ENCODE results near the gene GOLGA8B.
"Not testable (repeated sequence)": the region's sequence is repeated elsewhere in the genome, so short reads cannot be mapped to it uniquely, and the experiment has no call there.

Gene GOLGA8B

DNA sequence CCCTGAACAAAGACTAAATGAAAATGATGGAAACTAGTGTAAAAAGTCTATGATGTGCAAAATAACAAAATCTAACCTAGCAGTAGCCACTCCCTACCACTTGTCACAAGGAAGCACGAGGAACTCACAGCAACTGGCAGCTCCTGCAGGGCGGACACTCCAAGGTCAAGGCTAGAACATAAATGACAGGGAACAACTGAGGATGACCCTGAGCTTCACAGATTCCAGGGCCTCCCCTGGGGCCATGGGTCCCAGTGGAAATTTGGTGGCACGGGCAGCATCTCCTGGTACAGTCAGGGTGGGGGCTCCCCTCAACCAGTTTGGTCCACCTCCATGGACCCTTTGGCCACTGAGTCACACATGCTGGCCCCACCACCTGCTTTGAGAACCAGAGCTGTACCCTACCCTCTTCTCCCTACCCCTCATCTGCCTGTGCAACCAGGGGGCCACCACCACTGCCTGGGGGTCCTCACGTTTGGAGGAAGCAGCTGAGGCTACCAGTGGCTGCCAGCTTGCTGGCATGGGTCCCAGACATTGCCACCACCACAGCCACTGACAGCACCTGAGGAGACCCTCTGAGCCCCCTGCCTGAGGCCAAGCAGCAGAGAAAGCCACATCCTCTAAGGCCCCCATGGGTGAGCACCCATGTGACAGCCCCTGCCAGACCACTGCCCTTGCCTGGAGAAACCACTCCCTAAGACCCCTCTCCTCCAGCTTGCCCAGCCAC is 13.6 kb downstream of the GOLGA8B start:
- not testable (repeated sequence) for DNase-seq (ENCODE audit: extremely low spot score, insufficient read length, low read depth); FAIRE-seq

DNA sequence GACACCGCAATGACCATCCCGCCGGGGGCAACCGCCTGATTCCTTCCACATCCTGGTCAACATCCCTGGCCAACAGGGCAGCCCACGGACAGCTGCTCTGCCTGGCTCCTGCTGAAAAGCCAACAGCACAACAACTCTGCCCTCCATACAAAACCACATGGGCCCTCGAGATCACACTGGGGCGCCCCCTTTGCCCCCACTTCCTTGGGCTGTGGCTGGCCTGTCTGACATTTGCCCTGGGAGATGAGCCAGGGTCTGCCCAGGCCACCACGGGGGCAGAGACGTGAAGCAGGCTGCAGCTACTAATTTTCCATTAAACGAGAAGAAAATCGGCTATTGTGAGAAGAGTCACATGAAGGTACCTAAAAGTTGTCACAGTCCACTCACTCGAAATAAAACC is 16.3 kb downstream of the GOLGA8B start:
- not testable (repeated sequence) for FAIRE-seq; DNase-seq (ENCODE audit: extremely low spot score, insufficient read length, low read depth)

DNA sequence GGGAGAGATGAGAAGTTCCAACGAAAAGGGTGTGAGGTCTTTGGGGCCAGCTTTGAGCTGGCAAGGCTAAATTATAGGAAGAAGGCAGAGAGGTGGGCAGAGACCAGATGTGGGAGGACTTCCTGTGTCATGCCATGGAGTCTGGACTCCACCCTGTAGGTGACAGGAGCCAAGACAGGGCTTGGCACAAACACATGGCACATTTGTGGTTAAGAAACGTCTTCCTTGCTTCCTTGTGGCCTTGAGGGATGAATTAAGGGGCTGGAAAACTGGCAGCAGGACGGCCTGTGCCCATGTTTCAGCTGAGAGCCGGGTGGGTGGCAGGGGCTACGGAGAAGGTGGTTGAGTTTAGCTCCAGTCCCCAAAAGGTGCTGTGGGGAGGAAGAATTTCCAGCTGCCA is 18.7 kb downstream of the GOLGA8B start:
- DNase-seq (ENCODE audit: extremely low spot score, insufficient read length, low read depth); FAIRE-seq: not testable (repeated sequence)

DNA sequence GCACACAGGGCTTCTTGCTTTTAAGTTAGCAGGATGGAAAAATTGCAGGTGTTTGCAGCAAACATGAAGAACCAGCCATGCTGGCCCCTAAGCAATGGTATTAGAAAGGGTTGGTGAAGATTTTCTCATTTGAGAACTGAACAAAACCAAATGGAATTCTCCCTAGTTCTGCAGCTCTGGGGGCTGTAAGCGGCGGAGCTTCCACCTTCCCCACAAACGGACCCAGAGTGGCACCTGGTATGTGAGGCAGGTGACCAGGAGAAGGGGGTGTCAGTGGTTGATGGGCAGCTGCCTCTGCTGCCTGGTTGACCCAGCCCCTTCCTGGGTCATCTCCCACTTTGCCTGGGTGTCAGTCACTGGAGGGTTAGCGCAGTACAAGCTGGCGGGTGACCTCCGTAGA is 22.6 kb downstream of the GOLGA8B start:
- DNase-seq (ENCODE audit: extremely low spot score, insufficient read length, low read depth); FAIRE-seq: not testable (repeated sequence)

DNA sequence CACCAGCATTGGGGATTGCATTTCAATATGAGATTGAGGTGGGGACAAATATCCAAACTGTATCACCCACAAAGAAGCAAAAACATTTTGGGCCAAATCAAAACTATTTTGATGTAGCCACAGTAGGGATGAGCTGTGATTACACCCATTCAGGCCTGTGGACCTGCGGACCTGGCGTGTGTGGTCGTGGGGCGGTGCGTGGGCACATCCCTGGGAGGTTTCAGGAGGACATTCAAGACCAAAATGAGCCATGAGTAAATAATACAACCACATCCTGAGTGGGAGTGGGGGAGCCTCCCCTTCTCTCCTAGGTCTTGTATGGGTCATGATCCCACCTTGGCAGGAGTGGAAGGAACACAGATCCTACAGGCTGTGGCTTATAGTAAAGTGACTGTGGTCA is 23.7 kb downstream of the GOLGA8B start:
- DNase-seq (ENCODE audit: extremely low spot score, insufficient read length, low read depth); FAIRE-seq: not testable (repeated sequence)

DNA sequence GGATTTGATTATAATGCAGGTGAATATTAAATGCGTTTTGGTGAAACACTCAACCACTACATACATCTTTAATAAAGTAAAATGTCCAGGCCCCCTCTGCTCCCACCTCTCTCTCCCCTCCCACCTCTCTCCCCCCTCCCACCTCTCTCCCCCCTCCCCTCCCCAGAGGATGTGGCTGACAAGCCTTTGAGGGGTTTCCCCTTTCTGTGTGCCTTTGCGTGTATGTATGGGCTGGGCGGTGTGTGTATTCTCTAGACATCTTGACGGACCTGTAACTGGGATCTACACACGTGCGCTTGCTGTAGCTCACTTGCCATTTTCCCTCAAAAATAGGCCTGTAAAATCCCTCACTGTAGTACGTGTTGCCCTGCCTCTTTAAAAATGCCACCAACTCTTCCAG is 28.3 kb downstream of the GOLGA8B start:
- not testable (repeated sequence) for FAIRE-seq

DNA sequence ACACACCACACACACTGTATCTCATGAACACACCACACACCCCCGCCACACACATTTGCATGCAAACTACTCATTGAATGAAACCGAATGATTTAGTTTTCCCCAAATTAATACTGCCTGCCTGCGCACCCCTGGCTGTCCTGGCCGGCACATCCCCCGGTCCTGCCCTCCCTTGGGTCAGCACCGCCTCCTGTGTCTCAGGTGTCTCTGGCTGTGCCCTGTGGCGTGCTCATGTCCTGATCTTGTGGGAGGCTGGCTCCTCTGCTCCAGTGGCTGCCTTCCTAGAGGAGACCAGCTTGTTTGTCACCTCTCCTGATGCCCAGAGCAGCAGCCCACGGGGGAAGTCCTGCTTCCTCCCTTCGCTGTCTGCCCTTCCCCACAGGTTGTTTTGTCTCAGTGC is 28.7 kb downstream of the GOLGA8B start:
- DNase-seq (ENCODE audit: extremely low spot score, insufficient read length, low read depth); FAIRE-seq: not testable (repeated sequence)

More for the DNA sequence above, 28.3 kb downstream of the GOLGA8B start:
- not testable (repeated sequence) for DNase-seq (ENCODE audit: extremely low spot score, insufficient read length, low read depth)

DNA sequence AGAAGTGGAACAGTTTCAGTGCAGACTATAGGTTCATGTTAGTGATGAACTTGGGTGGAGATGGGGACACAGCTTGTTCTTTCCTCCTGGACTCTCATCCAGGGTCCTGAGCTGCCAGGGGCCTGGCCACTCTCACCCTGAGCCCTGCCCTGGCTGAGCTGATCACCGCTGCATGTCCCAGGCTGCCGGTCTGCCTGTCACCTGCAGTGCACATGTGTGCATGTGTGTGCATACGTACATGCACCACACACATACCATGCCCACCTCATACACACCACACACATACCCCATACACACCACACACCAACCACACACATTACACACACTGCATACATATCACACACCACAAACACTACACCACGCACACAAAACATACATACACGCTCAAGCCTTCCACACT is 29.3 kb downstream of the GOLGA8B start:
- DNase-seq (ENCODE audit: extremely low spot score, insufficient read length, low read depth); FAIRE-seq: not testable (repeated sequence)

DNA sequence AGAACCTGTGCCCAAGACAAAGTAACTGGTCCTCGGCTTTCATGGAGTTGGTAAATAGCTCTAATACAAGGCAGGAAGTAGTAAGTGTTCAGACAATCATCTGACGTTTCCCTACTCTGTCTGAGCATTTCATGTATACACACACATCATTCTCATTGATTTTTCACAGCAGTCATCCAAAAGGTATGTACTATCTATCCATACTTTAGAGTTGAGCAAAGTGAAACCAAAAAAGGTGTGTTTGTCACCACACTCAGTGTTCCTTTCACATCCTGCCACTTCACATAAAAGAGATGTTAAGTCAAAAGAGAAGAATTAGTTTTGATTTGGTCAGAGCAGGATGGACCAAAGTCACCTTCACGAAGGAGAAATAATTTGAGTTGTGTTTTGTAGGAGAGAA is 33.3 kb downstream of the GOLGA8B start:
- not testable (repeated sequence) for DNase-seq (ENCODE audit: extremely low spot score, insufficient read length, low read depth)
- FAIRE-seq: peak; percentile 65

DNA sequence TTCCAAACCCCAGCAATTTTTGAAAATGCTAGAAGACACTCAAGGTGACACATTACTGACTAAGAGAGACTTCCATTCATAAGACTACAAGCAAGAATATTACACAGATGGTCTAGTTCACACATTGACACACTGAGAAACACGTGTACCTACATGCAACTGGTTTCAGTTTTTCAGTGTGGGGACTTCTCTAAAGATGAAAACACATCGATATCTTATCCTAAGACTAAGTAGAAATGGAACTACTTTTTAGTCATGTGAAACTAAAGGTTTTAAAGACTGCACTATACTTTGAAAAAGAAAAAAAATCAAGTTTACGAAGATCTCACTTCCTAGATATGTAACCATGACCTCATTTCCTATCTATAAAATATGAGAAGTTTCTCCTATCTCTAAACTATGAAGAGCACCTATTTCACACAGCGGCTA is 34.1 kb downstream of the GOLGA8B start:
- DNase-seq (ENCODE audit: extremely low spot score, insufficient read length, low read depth): not testable (repeated sequence)
- peak; percentile 84 for FAIRE-seq

DNA sequence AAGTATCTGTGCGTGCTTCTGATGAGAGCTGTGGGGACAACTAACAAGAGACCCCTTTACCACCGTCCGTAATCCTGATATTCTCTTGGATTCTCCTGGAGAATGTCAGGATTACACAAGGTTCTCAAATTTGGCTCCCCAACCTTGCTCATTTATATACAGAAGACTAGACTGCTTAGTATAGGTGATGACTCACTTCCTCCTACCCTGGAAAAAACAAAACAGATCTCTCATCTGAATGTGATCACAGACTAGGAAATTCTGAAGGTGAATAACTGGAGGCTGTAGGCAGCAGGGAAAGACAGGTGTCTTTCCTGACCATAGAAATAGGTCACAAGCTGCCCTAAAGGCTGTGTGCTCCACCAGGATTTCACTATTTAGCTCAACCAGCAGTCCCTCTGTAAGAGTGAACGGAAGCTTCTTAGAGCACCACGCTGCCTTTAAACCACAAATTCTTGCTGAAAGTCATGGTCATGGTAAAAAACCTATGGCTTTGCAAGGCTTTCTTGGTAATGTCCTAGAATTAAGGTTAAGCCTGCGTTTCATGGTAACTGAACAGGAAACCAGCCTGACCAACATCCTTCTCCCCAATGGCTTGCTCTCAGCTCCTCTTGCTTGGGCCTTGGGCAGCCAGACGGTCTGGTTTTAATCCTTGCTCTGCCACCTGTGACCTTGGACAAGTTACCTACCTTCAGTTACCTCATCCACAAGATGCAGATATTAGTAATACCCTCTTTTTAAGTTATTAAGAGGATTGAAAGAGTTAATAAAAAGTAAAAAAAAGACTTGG is 39.4 kb downstream of the GOLGA8B start:
- not testable (repeated sequence) for FAIRE-seq

DNA sequence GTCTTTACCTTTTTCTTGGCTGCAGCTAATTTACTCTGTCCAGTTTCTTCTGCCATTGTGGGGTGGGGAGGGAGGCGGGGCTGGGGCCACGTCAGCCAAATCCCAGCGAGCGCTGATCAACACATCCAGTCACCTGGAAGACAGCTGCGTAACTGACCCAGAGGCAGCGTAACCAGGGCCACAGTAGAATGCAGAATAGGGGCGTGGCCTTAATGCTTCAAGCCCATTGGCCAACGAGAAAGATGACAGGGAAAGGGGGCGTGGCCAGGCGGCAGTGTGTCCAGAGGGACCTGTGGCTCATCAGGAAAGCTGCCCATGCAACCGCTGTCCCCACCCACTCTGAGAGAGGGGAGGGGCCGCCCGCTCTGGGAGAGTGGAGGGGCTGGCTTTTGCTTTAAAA is 47.6 kb downstream of the GOLGA8B start:
- FAIRE-seq; DNase-seq (ENCODE audit: extremely low spot score, insufficient read length, low read depth): not testable (repeated sequence)

More for the DNA sequence above, 39.4 kb downstream of the GOLGA8B start:
- DNase-seq (ENCODE audit: extremely low spot score, insufficient read length, low read depth): not testable (repeated sequence)
